Fibroblast of lung (primary cell): ENCODE results near the gene OPA3. TPM values are rescaled to one million over a fixed set of nuclear protein-coding genes. Genes with fewer than 3 reads are reported as not detected.

Experiments used
- DNase-seq, 2 donors: peaks; one replicate each; pipeline versions ENCODE4 v3.0.0 to v3.0.0-alpha.2; 2010; ENCODE audit warnings: low read depth in 2 of 2
- H2AFZ ChIP-seq: 2 replicates; pipeline ENCODE4 v1.5.1; 2012; ENCODE audit warnings: low read length, control low read depth, inconsistent platforms
- H3K27ac ChIP-seq: 2 replicates; pipeline ENCODE4 v1.5.1; 2011; ENCODE audit warnings: low read length, control low read depth; ENCODE audit not compliant: insufficient read depth
- H3K27me3 ChIP-seq: 2 replicates; pipeline ENCODE4 v1.5.1; 2011; ENCODE audit warnings: mild to moderate bottlenecking, low read length; ENCODE audit not compliant: control insufficient read depth, insufficient read depth
- H3K36me3 ChIP-seq: 2 replicates; pipeline ENCODE4 v1.5.1; 2011; ENCODE audit warnings: low read length; ENCODE audit not compliant: control insufficient read depth, insufficient read depth
- H3K4me1 ChIP-seq: 2 replicates; pipeline ENCODE4 v1.5.1; 2011; ENCODE audit warnings: low read length; ENCODE audit not compliant: control insufficient read depth, insufficient read depth; ENCODE audit errors: extremely low read depth
- H3K4me2 ChIP-seq: 2 replicates; pipeline ENCODE4 v1.5.1; 2011; ENCODE audit warnings: low read length, control low read depth; ENCODE audit not compliant: insufficient read depth; ENCODE audit errors: extremely low read depth
- H3K4me3 ChIP-seq, 4 experiments: fragments of 200-600 bp in 1 of 4; sonication (generic) in 1 of 4; replicated peaks in 1 of 4; 2 replicates each; pipeline ENCODE4 v1.5.1; 2011 to 2016; ENCODE audit warnings: low read length in 4 of 4, low read depth in 3 of 4, mild to moderate bottlenecking in 3 of 4, control low read depth in 2 of 4, inconsistent platforms in 1 of 4, mixed read lengths in 1 of 4; ENCODE audit not compliant: insufficient read depth in 1 of 4; ENCODE audit errors: control extremely low read depth in 1 of 4
- H3K79me2 ChIP-seq: 2 replicates; pipeline ENCODE4 v1.5.1; 2012; ENCODE audit warnings: mild to moderate bottlenecking, low read length, inconsistent platforms; ENCODE audit not compliant: control insufficient read depth, insufficient read depth
- H3K9ac ChIP-seq: 2 replicates; pipeline ENCODE4 v1.5.1; 2011; ENCODE audit warnings: mild to moderate bottlenecking, low read length, control low read depth; ENCODE audit not compliant: insufficient read depth
- H3K9me3 ChIP-seq: 2 replicates; pipeline ENCODE4 v1.5.1; 2012; ENCODE audit warnings: low read depth, low read length; ENCODE audit not compliant: control insufficient read depth, insufficient read depth
- H4K20me1 ChIP-seq: 2 replicates; pipeline ENCODE4 v1.5.1; 2011; ENCODE audit warnings: low read length; ENCODE audit not compliant: control insufficient read depth, insufficient read depth; ENCODE audit errors: extremely low read depth
- CTCF ChIP-seq, 2 donors: IDR thresholded peaks in 1 of 2; conservative IDR thresholded peaks in 1 of 2; 1 replicate in 1 of 2; 2 replicates in 1 of 2; pipeline ENCODE4 v1.5.1; 2011 to 2012; ENCODE audit warnings: low read length in 2 of 2, control low read depth in 1 of 2, inconsistent platforms in 1 of 2, low read depth in 1 of 2, mild to moderate bottlenecking in 1 of 2
- EZH2 ChIP-seq: IDR thresholded peaks from 2 replicates; pipeline ENCODE4 v1.5.1; 2012; ENCODE audit warnings: low read length, control low read depth, mild to moderate bottlenecking; ENCODE audit errors: missing control alignments
- polyA plus RNA-seq, 2 donors: library from polyadenylated mRNA; depleted of rRNA in 1 of 2; stranded (reverse) in 1 of 2; unstranded in 1 of 2; fragments of >200 nt; gene quantifications; 2 replicates each; pipeline ENCODE4 v1.2.1, GENCODE V29; 2011 to 2012; ENCODE audit warnings: missing spikeins in 1 of 2
- total RNA-seq: library from RNA; depleted of rRNA; stranded (reverse); fragments of >200 nt; gene quantifications from 2 replicates; pipeline ENCODE4 v1.2.1, GENCODE V29; 2014

OPA3 gene
- total and polyA plus RNA-seq, 2 donors (not counting 1 experiment from before 2014, with no cell fraction given): 3.8 to 8.3 TPM

GRCh38 chr19:45542234-45542668, 42.4 kb downstream of the OPA3 start:
- Histone ChIP-seq H4K20me1 (no peaks in the 10 kb centered on the region), H3K27ac (no peak overlapping the region), H3K36me3 (no peaks in the 10 kb centered on the region)

GRCh38 chr19:45539459-45539858, 45.1 kb downstream of the OPA3 start:
- Histone ChIP-seq H4K20me1 (no peaks in the 10 kb centered on the region), H3K4me2 (no peak overlapping the region), H3K27me3 (no peaks in the 10 kb centered on the region), H3K4me1 (no peaks in the 10 kb centered on the region), H3K27ac (no peak overlapping the region), H3K79me2 (no peaks in the 10 kb centered on the region), H2AFZ (no peak overlapping the region), H3K36me3 (no peaks in the 10 kb centered on the region), H3K9ac (no peak overlapping the region), H3K9me3 (no peaks in the 10 kb centered on the region), H3K4me3 (no peak overlapping the region)
- no peak for TF ChIP-seq CTCF (conservative IDR thresholded peaks at IDR 0.05 in 1 of 2, IDR thresholded peaks at IDR 0.05 in 1 of 2; ENCODE audit: low read depth in 1 of 2, low read length in 2 of 2)
- no peak for TF ChIP-seq EZH2
- DNase-seq: no peak

More at GRCh38 chr19:45542234-45542668, 42.4 kb downstream of the OPA3 start:
- DNase-seq: no peak
- Histone ChIP-seq H3K4me2 (no peak overlapping the region), H2AFZ (no peak overlapping the region), H3K79me2 (no peaks in the 10 kb centered on the region), H3K4me1 (no peaks in the 10 kb centered on the region), H3K9ac (no peak overlapping the region), H3K27me3 (no peaks in the 10 kb centered on the region), H3K9me3 (no peaks in the 10 kb centered on the region), H3K4me3 (no peak overlapping the region)
- TF ChIP-seq CTCF (conservative IDR thresholded peaks at IDR 0.05 in 1 of 2, IDR thresholded peaks at IDR 0.05 in 1 of 2; ENCODE audit: low read depth in 1 of 2, low read length in 2 of 2): no peak
- TF ChIP-seq EZH2: no peak

DNA sequence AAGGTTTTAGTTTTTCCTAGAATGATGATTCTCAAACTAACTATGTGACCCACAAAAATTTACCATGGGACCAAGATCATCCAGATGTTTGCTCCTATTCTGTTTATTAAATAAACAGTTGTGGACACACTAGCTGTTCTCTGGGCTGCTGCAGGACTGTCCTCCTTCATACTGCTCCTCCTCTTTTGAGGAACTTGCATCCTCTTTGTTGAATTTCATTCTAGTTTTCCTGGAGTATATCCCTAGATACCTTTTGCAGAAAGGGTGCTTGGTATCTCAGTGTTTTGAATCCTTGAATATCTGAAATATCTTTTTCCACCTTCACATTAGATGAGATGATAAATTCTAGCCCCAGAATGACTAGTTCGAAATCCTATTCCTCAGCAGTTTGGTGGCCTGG, 53.3 kb downstream of the OPA3 start:
- Histone ChIP-seq H3K9ac (no peak overlapping the region), H3K36me3 (peaks cover 6% of the 10 kb centered on the region), H3K27me3 (no peaks in the 10 kb centered on the region), H2AFZ (no peak overlapping the region), H3K4me2 (no peak overlapping the region), H4K20me1 (no peaks in the 10 kb centered on the region), H3K27ac (no peak overlapping the region), H3K4me1 (peaks cover 4% of the 10 kb centered on the region), H3K79me2 (no peaks in the 10 kb centered on the region), H3K9me3 (no peaks in the 10 kb centered on the region), H3K4me3 (no peak overlapping the region)
- TF ChIP-seq EZH2 (no peak), CTCF (conservative IDR thresholded peaks at IDR 0.05 in 1 of 2, IDR thresholded peaks at IDR 0.05 in 1 of 2; ENCODE audit: low read depth in 1 of 2, low read length in 2 of 2) (no peak)
- DNase-seq: no peak
